Stomach (tissue), 4 donors: ENCODE measurements around the gene SYNJ1.
"Not testable (repeated sequence)": the region's sequence is repeated elsewhere in the genome, so short reads cannot be mapped to it uniquely, and the experiment has no call there.

Source experiments
- CTCF ChIP-seq, 7 experiments: fragments of 450-650 bp in 4 of 7; fragments of 200-600 bp in 3 of 7; sonication (generic) in 3 of 7; IDR thresholded peaks; one replicate each; pipeline ENCODE4 v1.5.1; 2016 to 2019; ENCODE audit warnings: antibody characterized with exemption in 7 of 7, control low read depth in 2 of 7, mild to moderate bottlenecking in 1 of 7
- POLR2A ChIP-seq, 4 donors: fragments of 450-650 bp; IDR thresholded peaks; one replicate each; pipeline ENCODE4 v1.6.1; 2016; ENCODE audit warnings: antibody characterized with exemption in 4 of 4, control low read depth in 2 of 4, mild to moderate bottlenecking in 1 of 4, moderate library complexity in 1 of 4

DNA sequence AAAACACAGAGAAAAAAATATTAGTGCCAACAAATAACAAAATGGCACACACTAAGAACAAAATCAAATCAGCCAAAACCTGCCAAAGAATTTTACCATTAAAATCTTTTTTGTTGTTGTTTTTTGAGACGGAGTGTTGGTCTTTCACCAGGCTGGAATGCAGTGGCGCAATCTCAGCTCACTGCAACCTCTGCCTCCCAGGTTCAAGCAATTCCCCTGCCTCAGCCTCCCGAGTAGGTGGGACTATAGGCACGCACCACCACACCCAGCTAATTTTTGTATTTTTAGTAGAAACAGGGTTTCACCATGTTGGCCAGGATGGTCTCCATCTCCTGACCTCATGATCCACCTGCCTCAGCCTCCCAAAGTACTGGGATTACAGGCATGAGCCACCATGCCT is 8.3 kb upstream of the SYNJ1 start:
- TF ChIP-seq POLR2A, CTCF (IDR thresholded peaks at IDR 0.05): not testable (repeated sequence)
